Mucosa of gallbladder (tissue), 1 donor: Measurements from ENCODE around the gene MMP15. TPM values are rescaled to one million over a fixed set of nuclear protein-coding genes. Genes with fewer than 3 reads are reported as not detected.
"Not testable (repeated sequence)": the region's sequence is repeated elsewhere in the genome, so short reads cannot be mapped to it uniquely, and the experiment has no call there.

Experiments used
- DNase-seq: peaks from one replicate; pipeline ENCODE4 v3.0.0-alpha.2; 2020; ENCODE audit warnings: low spot score
- total RNA-seq: library from RNA; stranded (reverse); gene quantifications from one replicate; pipeline ENCODE4 v1.2.1, GENCODE V29; 2021
- donor health status: DM: no; HTN: no; CAD: no.

The MMP15 gene
- total RNA-seq, 1 donor from 2014 or later, result 109 TPM

DNA sequence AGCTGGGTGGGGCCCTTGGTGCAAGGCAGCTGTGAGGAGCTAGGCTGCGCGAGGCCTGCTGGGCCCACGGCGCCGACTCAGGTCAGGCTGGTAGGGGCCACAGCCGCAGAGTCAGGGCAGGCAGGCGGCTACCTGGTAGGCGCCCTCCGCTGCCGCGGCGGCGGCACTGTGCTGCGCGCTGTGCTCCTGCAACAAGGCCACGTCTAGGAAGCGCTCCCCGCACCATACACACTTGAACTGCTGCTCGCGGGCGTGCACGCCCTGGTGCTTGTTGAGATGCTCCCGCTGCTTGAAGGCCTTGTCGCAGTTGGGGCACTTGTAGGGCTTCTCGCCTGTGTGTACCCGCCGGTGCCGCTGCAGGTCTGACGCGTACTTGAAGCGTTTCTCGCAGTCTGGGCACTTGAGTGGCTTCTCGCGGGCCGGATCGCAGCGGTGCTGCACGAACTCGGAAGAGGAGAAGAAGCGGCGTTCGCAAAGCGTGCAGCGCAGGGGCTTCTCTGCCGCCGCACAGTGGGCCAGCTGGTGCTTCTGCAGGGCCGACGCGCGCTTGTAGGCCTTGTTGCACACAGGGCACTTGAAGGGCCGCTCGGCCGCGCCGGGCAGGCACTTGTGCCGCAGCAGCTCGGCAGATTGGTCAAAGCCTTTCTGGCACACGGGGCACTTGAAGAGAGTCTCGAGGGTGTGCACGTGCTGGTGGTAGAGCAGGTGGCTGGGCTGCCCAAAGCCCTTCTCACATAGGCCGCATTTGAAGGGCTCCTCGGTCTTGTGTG lies 29.0 kb upstream of the MMP15 start:
- no peak for DNase-seq

GRCh38 chr16:57997176-57997527 lies 28.4 kb upstream of the MMP15 start:
- no peak for DNase-seq

DNA sequence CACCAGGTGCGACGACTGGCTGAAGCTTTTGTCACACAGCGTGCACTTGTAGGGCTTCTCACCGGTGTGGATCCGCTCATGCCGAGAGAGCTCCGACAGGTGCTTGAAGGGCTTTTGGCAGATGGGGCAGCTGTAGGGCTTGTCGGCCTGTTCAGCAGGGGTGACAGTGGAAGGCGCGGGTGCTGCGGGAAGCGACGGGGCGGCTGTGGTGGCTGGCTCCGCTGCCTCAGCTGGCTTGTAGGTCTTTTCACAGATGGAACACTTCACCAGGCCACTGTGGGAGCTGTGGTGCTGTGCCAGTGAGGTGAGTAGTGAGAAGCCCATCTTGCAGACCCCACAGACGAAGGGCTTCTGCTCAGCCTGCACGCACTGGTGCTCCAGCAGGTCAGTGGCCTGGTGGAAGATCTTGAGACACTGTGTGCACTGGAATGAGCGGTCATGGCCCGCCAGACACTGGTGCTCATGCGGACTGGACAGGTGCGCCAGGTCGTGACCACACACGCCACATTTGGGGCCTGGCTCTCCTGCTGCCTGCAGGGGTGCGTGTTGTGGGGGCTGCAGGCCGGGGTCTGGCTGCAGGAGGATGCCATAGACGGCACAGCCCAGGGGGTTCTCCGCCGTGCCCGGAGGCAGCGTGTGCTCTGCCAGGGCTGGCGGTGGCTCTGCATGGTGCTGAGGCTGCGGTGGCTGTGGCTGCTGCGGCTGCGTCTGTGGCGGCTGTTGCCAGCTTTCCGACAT lies 27.9 kb upstream of the MMP15 start:
- DNase-seq, result no peak

DNA sequence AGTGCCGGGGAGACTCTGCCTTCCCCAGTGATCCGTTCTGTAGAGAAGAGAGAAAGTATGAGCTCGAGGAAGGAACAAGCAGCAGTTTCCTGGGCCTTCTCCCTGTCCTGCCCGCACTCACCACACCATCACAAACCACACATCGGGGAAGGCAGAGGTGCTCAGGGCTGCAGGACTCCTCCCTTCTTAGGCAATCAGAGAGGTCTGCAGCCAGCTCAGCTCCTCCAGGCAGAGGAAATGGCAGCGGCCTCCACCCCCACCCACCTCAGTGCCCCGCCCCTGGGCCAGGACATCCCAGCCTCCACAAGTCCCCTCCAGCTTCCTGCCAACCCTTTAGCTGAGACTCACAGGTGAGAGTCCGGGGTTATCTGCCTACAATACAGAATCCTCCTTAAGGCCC lies 27.1 kb upstream of the MMP15 start:
- DNase-seq, result no peak

- no peak for DNase-seq
Measured at GRCh38 chr16:57998992-57999365, 26.6 kb upstream of the MMP15 start.

DNA sequence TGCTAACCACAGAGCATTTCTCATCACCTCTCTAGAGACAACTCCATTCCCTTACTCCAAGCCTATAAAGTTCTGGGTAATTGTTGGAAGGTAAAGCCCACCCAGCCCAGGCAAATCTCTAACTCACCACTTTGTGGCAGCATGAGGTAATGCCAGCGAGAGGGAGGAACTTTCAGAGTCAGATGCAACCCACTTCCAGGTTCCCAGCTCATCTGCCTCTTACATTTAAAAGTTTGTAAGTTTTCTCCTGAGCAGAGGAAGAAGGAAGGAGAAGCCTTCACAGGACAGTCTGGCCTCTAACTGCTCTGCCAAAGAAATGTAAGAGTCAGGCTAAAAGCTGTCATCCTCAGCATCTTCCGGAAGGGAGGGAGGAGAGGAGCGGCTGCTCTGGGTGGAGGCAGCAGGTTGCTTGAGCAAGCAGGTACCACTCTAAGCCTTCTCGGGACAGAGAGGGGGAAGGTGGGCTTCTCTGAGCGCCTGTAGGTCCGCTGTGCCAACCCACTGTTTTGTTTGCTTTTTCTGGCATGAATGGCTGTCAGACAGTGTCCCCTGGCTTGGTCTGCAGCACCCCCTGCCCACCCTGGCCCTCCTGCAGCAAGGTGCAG lies 26.1 kb upstream of the MMP15 start:
- DNase-seq, result no peak

- no peak for DNase-seq
Measured at GRCh38 chr16:57999971-58000705, 25.4 kb upstream of the MMP15 start, which contains the start of gene ZNF319. Gene ZNF319 (minus strand): TSS chr16:58000672. CDS start chr16:57998265, 2,407 bp downstream.

DNA sequence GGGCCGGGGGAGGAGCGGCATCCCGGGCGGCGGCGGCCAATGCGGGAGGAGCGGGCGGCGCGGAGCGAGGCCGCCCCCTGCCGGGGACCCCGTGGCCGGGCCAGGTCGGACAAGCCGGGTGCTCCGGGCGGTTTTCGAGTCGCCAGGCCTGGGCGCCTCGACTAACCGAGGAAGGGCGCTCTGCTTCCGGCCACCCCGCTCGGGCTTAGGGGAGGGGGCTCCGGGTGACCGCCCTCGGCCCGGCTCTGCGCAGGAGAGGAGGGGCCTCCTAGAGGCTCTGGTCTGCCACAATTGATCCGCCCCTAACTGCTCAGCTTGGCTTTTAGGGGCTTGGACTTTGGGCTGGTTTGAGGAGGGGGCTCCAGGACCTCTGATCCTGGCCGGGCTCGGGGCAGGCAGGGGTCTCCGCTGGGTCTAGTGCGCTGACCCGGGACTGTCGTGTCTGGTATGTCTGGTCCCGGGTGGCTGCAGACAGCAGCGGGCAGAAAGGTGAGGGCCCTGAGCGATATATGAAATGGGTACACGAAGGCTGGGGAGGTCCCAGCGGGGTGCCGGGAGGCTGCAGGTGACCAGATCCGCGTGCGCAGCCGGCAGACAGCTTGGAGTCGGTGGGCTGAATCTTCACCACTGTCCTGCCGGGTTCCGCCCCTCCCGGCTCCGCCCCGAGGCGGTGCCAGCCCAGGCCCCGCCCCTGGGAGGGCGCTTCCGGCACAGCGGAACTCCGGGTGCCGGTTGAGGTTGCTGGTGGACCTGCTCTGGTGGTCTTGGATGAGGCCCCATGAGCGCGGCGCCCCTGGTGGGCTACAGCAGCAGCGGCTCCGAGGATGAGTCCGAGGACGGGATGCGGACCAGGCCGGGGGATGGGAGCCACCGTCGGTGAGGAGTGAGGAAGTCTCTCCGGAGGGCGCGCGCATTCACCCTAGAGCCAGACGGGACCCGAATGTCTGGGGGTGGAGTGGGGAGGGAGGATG lies 24.6 kb upstream of the MMP15 start, which contains the start of gene USB1:
TSS of gene USB1 (plus strand) at position 702 of the 971 bp plus-strand sequence. CDS start at position 779, 77 bp downstream.
- DNase-seq, result peak; percentile 86

DNA sequence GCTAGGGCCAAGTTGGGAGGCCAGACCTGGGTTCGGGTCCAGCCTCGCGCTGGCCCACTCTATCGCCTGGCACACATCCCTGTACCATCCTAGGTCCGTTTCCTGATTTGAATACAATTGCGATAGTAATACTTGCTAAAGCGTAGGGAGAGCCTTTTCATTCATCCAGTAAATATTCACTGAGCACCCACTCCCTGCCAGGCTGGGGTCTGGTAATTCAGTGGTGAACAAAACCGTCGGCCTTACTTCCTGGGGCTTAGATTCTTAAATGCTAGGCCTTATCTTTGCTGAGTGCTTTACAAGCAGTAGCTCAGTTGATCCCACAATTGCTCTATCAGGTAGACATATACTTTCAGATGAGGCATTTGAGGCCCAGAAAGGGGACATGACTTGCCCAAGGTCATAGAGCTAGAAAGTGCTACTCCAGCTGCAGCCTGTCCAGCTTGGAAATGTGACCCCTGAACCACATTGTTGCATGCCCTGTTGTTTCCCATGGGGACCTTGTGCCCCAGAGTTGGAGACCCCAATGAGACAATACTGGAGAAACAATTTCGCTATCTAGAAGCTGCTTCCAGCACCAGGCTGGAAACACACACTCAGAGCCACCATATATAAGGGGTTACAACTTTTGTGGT lies 23.7 kb upstream of the MMP15 start:
- no peak for DNase-seq

GRCh38 chr16:58002416-58002800 lies 23.1 kb upstream of the MMP15 start:
- DNase-seq, result no peak

GRCh38 chr16:58002936-58003335 lies 22.6 kb upstream of the MMP15 start:
- DNase-seq, result no peak

DNA sequence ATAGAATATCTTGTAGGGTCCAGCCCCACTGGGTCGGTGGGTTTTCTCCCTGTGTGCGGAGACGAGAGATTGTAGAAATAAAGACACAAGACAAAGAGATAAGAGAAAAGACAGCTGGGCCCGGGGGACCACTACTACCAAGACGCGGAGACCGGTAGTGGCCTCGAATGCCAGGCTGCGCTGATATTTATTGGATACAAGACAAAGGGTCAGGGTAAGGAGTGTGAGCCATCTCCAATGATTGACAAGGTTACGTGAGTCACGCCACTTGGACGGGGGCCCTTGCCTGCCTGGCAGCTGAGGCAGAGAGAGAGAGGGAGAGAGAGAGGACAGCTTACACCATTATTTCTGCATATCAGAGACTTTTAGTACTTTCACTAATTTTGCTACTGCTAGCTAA lies 20.8 kb upstream of the MMP15 start:
- DNase-seq, result not testable (repeated sequence)

- DNase-seq, result no peak
Measured at GRCh38 chr16:58009856-58010416, 15.6 kb upstream of the MMP15 start.

DNA sequence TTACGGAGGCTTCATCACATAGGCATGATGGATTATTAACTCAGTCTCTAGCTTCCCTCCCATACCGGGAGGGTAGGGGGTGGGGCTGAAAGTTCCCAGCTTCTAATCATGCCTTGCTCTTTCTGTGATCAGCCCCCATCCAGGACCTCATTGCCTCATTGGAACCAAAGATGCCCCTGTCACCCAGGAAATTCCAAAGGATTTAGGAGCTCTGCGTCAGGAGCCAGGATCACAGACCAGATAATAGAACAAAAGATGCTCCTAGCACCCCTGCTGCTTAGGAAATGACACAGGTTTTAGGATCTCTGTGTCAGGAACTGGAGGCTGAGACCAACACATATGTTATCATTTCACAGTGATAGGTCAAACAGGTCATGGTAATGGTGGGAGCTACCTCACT lies 14.7 kb upstream of the MMP15 start:
- DNase-seq, result no peak

DNA sequence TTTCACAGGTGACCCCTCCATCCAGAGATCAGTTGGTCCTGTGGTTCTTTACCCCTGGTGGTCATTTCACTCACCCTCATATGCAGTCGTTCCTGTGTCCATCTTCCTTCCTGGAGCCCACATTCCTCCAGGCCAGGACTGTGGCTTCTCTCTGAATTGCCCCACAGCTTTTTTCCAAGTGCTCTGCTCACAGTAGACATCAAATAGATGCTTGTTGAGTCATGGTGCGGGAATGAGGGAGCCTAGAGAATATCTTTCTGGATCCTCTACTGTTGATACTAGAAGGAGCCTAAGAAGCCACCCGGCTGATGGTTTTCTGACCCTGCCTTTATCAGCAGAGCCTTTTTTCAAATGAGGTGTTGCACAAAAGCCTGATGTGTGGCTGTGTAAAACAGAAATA lies 13.9 kb upstream of the MMP15 start:
- DNase-seq, result no peak

DNA sequence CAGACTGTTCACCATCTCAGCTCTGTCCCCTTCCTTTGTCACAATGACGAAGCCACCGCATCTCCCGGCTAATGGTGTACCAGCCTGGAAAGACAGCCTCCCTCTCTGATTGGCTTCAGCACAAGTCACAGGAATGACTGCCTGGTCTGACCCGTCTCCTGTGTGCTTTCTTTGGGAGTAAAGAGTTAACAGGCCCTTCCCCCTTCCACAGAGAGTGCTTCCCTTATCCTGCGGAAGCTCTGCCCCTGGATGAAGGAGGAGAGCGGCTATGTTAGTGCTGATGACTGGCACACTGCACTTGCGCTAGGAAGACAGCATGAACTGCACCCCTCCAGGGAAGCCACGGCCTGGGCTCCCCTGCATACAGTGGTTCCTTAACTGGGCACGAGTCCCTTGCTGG lies 13.1 kb upstream of the MMP15 start:
- DNase-seq, result no peak

GRCh38 chr16:58013201-58013956 lies 12.2 kb upstream of the MMP15 start:
- no peak for DNase-seq

DNA sequence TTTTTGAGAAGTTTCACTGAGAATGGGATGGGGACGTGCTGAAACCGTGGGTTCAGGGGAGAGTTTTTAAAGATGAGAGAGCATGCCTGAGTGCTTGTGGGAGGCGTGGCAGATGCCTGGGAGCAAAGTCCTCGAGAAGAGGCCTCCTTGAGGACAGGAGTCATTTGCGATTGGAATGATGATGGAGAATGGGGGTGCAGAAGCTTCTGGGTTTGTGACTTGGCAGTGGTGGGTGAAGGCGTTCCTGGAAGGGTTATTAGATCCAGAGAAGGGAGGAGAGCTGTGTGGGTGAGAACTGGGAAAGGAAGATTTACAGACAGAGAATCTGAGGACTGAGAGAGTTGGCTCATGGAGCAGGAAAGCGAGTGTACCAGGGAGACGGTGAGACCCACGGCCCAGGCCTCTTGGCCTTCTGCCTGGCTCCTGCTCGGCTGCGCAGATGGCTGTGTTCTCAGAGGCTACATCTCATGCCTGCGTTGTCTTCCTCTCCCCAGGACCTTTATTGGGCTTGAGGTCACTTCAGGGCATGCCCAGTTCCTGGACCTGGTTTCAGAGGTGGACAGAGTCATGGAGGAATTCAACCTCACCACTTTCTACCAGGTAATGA lies 8.6 kb upstream of the MMP15 start:
- no peak for DNase-seq

DNA sequence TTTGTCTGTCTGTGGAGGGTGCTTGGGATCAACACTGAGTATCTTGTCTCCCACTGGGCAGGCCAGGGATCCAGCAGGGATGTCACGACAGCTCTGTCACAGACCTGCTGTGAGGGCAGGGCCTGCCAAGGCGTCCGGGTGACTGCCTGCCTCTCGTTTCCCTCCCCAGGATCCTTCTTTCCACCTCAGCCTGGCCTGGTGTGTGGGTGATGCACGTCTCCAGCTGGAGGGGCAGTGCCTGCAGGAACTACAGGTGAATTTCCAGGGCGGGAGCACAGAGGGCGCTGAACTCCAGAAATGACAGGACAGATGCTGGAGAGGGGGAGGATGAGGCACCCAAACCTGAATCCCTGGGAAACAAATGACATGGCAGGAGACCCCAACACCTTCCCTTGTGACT lies 6.8 kb upstream of the MMP15 start:
- DNase-seq, result no peak
